Prostate gland (tissue), 2 donors: ENCODE measurements around the gene SNX19.

Source experiments
- POLR2AphosphoS5 ChIP-seq: sonication (generic); formaldehyde crosslinking; IDR thresholded peaks from one replicate; pipeline ENCODE4 v1.6.1; 2017; ENCODE audit warnings: antibody characterized with exemption
- TF ChIP-seq, protein P1 (sequence below), 4 experiments: fragments of 200-600 bp in 2 of 4; fragments of 450-650 bp in 2 of 4; sonication (generic) in 2 of 4; IDR thresholded peaks; 1 replicate in 3 of 4; 2 replicates in 1 of 4; pipeline ENCODE4 v1.5.1; 2016 to 2019; ENCODE audit warnings: antibody characterized with exemption in 4 of 4, mild to moderate bottlenecking in 2 of 4, moderate library complexity in 2 of 4

- TF ChIP-seq POLR2AphosphoS5 = no peak
- TF ChIP-seq, protein P1, sequence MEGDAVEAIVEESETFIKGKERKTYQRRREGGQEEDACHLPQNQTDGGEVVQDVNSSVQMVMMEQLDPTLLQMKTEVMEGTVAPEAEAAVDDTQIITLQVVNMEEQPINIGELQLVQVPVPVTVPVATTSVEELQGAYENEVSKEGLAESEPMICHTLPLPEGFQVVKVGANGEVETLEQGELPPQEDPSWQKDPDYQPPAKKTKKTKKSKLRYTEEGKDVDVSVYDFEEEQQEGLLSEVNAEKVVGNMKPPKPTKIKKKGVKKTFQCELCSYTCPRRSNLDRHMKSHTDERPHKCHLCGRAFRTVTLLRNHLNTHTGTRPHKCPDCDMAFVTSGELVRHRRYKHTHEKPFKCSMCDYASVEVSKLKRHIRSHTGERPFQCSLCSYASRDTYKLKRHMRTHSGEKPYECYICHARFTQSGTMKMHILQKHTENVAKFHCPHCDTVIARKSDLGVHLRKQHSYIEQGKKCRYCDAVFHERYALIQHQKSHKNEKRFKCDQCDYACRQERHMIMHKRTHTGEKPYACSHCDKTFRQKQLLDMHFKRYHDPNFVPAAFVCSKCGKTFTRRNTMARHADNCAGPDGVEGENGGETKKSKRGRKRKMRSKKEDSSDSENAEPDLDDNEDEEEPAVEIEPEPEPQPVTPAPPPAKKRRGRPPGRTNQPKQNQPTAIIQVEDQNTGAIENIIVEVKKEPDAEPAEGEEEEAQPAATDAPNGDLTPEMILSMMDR (IDR thresholded peaks at IDR 0.05) = no peak
Observed at GRCh38 chr11:130905512-130905911, 10.8 kb downstream of the SNX19 start.
